Measurements from ENCODE around the gene HDAC7.

HDAC7 gene

DNA sequence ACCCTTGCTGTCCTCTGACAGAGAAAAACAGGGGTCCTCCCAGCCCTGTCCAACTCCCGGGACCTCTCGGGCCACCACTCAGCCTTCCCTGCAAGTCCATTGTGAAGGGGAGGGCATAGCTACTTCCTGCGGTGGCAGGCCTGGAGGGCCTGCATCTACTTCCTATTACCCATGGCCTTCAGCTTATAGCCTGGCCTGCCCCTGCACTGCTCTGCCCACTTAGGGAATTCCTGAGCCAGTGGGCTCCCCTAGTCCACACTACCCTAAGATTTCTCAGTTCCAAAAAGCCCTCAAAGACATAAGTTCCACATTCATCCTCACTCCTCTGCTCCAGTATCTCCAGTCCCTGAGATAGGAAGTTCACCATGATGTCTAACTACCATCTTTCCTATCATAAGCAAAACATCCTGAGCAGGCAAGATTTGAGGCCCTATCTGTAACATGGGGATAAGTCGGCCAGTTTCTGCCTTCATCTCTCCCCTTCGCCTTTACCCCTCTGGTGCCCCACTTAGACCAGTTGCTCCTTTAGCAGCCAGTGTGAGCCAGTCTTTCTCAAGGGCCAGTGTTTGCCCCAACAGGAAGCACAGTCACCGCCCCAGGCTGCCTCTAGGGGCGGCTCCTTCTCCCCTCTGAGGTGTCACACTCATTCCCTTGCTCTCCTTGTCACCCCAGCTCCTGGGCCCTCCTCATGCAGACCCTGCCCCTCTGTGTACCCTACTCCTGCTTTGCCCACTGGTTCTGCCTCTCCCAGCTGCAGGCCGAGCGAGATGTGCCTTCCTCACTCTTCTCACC lies 10.9 kb downstream of the HDAC7 start:
- no peak for TF ChIP-seq PPARA (CRISPR knock-in tag; IDR thresholded peaks at IDR 0.05; ENCODE audit: borderline replicate concordance)
- TF ChIP-seq SNAI2 (CRISPR knock-in tag; IDR thresholded peaks at IDR 0.05), result no peak
- TF ChIP-seq CSDC2 (CRISPR knock-in tag; IDR thresholded peaks at IDR 0.05), result no peak
- no peak for TF ChIP-seq GLIS3 (CRISPR knock-in tag; IDR thresholded peaks at IDR 0.05)
- no peak for TF ChIP-seq ZFP3 (CRISPR knock-in tag; IDR thresholded peaks at IDR 0.05)
- TF ChIP-seq ZNF70 (CRISPR knock-in tag; IDR thresholded peaks at IDR 0.05), result no peak
- TF ChIP-seq RARB (CRISPR knock-in tag; IDR thresholded peaks at IDR 0.05), result no peak
- ATAC-seq, result no peak; the same call in 2 of the 3 replicates

DNA sequence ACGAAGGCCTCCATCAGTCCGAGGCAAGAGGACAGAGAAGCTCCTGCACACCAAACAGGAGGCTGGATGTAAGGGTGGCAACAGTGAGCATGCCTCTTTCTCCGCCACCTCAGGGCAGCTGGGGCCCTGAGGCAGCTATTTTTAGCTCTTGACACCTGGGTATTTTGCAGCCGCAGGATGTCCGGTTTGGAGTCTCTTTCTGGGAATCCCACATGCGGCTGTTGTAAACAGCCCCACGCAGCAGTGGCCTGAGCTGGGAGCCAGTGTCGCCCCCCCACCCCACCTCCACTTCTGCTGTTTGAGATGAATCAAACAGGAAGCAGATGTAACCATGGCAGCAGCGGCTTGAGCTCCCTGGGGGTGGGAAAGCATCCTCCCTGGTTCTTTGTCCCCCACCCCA lies 11.7 kb downstream of the HDAC7 start:
- ATAC-seq, result peak; percentile 1; the same call in 1 of the 3 replicates
- TF ChIP-seq ZNF70 (CRISPR knock-in tag; IDR thresholded peaks at IDR 0.05), result no peak

DNA sequence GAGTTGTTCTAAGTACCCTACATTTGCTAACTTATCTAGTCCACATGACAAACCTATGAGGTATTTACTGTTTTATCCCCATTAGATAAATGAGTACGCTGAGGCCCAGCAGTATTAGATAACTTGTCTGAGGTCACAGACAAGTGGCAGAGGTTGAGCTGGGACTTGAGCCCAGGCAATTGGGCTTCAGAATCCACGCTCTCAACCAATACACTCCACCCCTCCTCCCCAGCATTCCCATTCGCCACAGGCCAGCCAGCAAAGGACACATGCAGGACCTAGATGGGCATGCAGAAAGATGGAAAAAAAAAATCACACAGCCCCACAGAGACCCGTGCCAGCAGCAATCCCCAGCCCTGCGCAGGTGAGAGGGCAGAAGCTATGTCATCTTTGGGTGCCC lies 12.4 kb downstream of the HDAC7 start:
- TF ChIP-seq GLIS3 (CRISPR knock-in tag; IDR thresholded peaks at IDR 0.05) (no peak), OSR1 (CRISPR knock-in tag; IDR thresholded peaks at IDR 0.05) (no peak), ARNTL (CRISPR knock-in tag; IDR thresholded peaks at IDR 0.05; ENCODE audit: borderline replicate concordance, low read depth) (no peak), ZFP3 (CRISPR knock-in tag; IDR thresholded peaks at IDR 0.05) (no peak), ESRRG (CRISPR knock-in tag; IDR thresholded peaks at IDR 0.05) (no peak), ISL1 (CRISPR knock-in tag; IDR thresholded peaks at IDR 0.05) (no peak), ZFP30 (CRISPR knock-in tag; IDR thresholded peaks at IDR 0.05) (no peak)
- no peak for ATAC-seq

DNA sequence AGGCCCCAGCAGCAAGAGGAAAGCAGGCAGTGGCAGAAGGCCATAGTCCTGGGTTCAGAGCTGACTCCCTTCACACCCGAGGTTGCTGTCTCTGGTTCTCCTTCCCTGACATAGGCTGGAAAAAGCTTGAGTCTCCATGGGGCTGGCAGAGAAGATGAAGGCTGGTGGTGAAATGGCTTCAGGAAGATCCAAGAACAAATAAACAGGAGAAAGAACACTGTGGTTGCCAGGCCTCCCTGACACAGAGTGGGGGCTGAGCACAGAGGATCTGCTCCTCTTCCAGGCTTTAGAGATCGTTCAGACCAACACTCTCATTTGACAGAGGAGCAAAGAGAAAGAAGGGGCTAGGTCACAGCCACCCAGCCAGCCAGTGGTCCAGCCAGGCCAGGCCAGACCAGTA lies 14.3 kb downstream of the HDAC7 start:
- no peak for ATAC-seq
- TF ChIP-seq, protein P1, sequence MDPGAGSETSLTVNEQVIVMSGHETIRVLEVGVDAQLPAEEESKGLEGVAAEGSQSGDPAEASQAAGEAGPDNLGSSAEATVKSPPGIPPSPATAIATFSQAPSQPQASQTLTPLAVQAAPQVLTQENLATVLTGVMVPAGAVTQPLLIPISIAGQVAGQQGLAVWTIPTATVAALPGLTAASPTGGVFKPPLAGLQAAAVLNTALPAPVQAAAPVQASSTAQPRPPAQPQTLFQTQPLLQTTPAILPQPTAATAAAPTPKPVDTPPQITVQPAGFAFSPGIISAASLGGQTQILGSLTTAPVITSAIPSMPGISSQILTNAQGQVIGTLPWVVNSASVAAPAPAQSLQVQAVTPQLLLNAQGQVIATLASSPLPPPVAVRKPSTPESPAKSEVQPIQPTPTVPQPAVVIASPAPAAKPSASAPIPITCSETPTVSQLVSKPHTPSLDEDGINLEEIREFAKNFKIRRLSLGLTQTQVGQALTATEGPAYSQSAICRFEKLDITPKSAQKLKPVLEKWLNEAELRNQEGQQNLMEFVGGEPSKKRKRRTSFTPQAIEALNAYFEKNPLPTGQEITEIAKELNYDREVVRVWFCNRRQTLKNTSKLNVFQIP (CRISPR knock-in tag; IDR thresholded peaks at IDR 0.05; ENCODE audit: borderline replicate concordance, low read depth), result no peak
- no peak for TF ChIP-seq ZFP30 (CRISPR knock-in tag; IDR thresholded peaks at IDR 0.05)
- TF ChIP-seq, protein P2, sequence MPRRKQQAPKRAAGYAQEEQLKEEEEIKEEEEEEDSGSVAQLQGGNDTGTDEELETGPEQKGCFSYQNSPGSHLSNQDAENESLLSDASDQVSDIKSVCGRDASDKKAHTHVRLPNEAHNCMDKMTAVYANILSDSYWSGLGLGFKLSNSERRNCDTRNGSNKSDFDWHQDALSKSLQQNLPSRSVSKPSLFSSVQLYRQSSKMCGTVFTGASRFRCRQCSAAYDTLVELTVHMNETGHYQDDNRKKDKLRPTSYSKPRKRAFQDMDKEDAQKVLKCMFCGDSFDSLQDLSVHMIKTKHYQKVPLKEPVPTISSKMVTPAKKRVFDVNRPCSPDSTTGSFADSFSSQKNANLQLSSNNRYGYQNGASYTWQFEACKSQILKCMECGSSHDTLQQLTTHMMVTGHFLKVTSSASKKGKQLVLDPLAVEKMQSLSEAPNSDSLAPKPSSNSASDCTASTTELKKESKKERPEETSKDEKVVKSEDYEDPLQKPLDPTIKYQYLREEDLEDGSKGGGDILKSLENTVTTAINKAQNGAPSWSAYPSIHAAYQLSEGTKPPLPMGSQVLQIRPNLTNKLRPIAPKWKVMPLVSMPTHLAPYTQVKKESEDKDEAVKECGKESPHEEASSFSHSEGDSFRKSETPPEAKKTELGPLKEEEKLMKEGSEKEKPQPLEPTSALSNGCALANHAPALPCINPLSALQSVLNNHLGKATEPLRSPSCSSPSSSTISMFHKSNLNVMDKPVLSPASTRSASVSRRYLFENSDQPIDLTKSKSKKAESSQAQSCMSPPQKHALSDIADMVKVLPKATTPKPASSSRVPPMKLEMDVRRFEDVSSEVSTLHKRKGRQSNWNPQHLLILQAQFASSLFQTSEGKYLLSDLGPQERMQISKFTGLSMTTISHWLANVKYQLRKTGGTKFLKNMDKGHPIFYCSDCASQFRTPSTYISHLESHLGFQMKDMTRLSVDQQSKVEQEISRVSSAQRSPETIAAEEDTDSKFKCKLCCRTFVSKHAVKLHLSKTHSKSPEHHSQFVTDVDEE (CRISPR knock-in tag; IDR thresholded peaks at IDR 0.05), result no peak
- no peak for TF ChIP-seq ZNF565 (CRISPR knock-in tag; conservative IDR thresholded peaks at IDR 0.05; ENCODE audit: low read depth)
- TF ChIP-seq GLIS3 (CRISPR knock-in tag; IDR thresholded peaks at IDR 0.05), result no peak
- no peak for TF ChIP-seq OSR1 (CRISPR knock-in tag; IDR thresholded peaks at IDR 0.05)
- no peak for TF ChIP-seq ZNF8 (CRISPR knock-in tag; IDR thresholded peaks at IDR 0.05)
- TF ChIP-seq ESRRG (CRISPR knock-in tag; IDR thresholded peaks at IDR 0.05), result no peak
- TF ChIP-seq BACH2 (CRISPR knock-in tag; IDR thresholded peaks at IDR 0.05; ENCODE audit: borderline replicate concordance), result no peak
- no peak for TF ChIP-seq ARNTL (CRISPR knock-in tag; IDR thresholded peaks at IDR 0.05; ENCODE audit: borderline replicate concordance, low read depth)
- TF ChIP-seq CSDC2 (CRISPR knock-in tag; IDR thresholded peaks at IDR 0.05), result no peak
- TF ChIP-seq RARB (CRISPR knock-in tag; IDR thresholded peaks at IDR 0.05), result no peak
- TF ChIP-seq TCF4 (CRISPR knock-in tag; IDR thresholded peaks at IDR 0.05; ENCODE audit: borderline replicate concordance), result no peak
- no peak for TF ChIP-seq ZNF70 (CRISPR knock-in tag; IDR thresholded peaks at IDR 0.05)
- TF ChIP-seq ZFP3 (CRISPR knock-in tag; IDR thresholded peaks at IDR 0.05), result no peak
- TF ChIP-seq, protein P3, sequence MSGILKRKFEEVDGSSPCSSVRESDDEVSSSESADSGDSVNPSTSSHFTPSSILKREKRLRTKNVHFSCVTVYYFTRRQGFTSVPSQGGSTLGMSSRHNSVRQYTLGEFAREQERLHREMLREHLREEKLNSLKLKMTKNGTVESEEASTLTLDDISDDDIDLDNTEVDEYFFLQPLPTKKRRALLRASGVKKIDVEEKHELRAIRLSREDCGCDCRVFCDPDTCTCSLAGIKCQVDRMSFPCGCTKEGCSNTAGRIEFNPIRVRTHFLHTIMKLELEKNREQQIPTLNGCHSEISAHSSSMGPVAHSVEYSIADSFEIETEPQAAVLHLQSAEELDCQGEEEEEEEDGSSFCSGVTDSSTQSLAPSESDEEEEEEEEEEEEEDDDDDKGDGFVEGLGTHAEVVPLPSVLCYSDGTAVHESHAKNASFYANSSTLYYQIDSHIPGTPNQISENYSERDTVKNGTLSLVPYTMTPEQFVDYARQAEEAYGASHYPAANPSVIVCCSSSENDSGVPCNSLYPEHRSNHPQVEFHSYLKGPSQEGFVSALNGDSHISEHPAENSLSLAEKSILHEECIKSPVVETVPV (CRISPR knock-in tag; IDR thresholded peaks at IDR 0.05), result no peak
- TF ChIP-seq SNAI2 (CRISPR knock-in tag; IDR thresholded peaks at IDR 0.05), result no peak

DNA sequence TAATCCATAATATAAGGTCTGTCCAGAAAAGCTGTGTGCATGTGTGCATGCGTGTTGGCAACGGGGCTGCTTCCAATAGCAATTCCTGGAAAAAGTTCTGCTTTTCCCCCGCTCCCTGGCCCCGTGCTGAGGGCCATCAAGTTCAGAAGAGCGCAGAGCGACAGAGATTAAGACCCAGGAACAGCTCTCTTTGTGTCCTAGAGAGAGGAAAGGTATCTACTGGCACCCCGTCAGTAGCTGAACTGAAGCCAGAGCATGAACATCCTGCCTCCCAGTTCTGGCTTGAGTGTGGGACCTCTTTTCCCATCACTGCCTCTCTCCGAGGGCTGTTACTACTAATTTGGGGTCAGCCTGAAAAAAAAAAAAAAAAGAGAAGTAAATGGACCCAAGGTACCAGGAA lies 15.5 kb downstream of the HDAC7 start:
- TF ChIP-seq PPARA (CRISPR knock-in tag; IDR thresholded peaks at IDR 0.05; ENCODE audit: borderline replicate concordance) (no peak), CSDC2 (CRISPR knock-in tag; IDR thresholded peaks at IDR 0.05) (no peak), BACH2 (CRISPR knock-in tag; IDR thresholded peaks at IDR 0.05; ENCODE audit: borderline replicate concordance) (no peak), GLIS3 (CRISPR knock-in tag; IDR thresholded peaks at IDR 0.05) (no peak), TOX (CRISPR knock-in tag; IDR thresholded peaks at IDR 0.05; ENCODE audit: borderline replicate concordance) (no peak), ZFP30 (CRISPR knock-in tag; IDR thresholded peaks at IDR 0.05) (no peak), RARB (CRISPR knock-in tag; IDR thresholded peaks at IDR 0.05) (no peak), ZNF8 (CRISPR knock-in tag; IDR thresholded peaks at IDR 0.05) (no peak), ZFP3 (CRISPR knock-in tag; IDR thresholded peaks at IDR 0.05) (no peak)
- no peak for ATAC-seq
